ENCODE results near the gene NSMCE1. TPM values are rescaled to one million over a fixed set of nuclear protein-coding genes. Genes with fewer than 3 reads are reported as not detected.
"Not testable (repeated sequence)": the region's sequence is repeated elsewhere in the genome, so short reads cannot be mapped to it uniquely, and the experiment has no call there.

Gene NSMCE1
- total RNA-seq, 1 donor from 2014 or later: 21.2 TPM

DNA sequence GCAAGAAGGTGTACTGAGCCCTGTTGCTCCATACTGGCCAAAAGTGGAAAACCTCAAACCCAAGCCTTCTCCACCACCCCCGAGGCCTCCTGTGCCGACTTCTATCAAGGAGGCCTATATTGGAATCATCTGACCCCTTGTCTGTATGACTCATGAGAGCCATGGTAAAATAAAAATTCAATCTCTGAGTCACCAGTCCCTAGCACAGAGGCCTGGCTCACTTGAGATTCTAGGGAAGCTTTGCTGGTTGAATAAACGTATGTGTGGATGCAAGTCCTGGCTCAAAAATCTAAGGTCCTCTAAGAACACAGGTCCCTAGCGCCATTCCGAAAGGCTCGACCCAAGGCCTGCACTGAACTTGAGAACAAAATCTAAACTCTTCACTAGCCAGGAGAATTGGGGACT is 15.0 kb downstream of the NSMCE1 start:
- H3K27me3 Mint-ChIP-seq (ENCODE audit: low read depth): no peaks in the 10 kb centered on the region
- DNase-seq (ENCODE audit: low spot score): no peak
- H3K9me3 Mint-ChIP-seq (ENCODE audit: low read depth): no peaks in the 10 kb centered on the region
- TF ChIP-seq, protein P1, sequence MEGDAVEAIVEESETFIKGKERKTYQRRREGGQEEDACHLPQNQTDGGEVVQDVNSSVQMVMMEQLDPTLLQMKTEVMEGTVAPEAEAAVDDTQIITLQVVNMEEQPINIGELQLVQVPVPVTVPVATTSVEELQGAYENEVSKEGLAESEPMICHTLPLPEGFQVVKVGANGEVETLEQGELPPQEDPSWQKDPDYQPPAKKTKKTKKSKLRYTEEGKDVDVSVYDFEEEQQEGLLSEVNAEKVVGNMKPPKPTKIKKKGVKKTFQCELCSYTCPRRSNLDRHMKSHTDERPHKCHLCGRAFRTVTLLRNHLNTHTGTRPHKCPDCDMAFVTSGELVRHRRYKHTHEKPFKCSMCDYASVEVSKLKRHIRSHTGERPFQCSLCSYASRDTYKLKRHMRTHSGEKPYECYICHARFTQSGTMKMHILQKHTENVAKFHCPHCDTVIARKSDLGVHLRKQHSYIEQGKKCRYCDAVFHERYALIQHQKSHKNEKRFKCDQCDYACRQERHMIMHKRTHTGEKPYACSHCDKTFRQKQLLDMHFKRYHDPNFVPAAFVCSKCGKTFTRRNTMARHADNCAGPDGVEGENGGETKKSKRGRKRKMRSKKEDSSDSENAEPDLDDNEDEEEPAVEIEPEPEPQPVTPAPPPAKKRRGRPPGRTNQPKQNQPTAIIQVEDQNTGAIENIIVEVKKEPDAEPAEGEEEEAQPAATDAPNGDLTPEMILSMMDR (IDR thresholded peaks at IDR 0.05): no peak
- H3K4me1 Mint-ChIP-seq (ENCODE audit: low read depth): peaks cover 48% of the 10 kb centered on the region
- peak overlapping the region; percentile 92 for H3K27ac Mint-ChIP-seq (ENCODE audit: unreplicated experiment)
- no peak overlapping the region for H3K4me3 Mint-ChIP-seq (ENCODE audit: unreplicated experiment)
- H3K36me3 Mint-ChIP-seq (ENCODE audit: low read depth): peaks cover 4% of the 10 kb centered on the region

DNA sequence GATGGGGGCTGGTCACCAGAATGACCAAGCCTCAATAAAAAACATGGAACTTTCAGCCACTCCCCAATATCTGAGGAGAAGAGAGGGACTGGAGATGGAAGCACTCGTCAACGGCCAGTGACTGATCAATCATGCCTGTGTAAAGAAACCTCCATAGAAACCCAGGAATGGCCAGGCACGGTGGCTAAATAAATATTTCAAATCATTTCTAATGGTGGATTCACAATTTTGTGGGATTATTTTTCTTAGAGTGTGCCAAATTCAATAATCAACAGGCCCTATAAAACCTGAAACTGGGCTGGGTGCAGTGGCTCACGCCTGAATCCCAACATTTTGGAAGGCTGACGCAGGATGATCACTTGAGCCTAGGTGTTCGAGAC is 16.4 kb downstream of the NSMCE1 start:
- DNase-seq (ENCODE audit: low spot score): no peak
- TF ChIP-seq, protein P1 (IDR thresholded peaks at IDR 0.05): no peak
- Mint-ChIP-seq H3K27me3 (ENCODE audit: low read depth) (no peaks in the 10 kb centered on the region), H3K27ac (ENCODE audit: unreplicated experiment) (no peak overlapping the region), H3K4me3 (ENCODE audit: unreplicated experiment) (no peak overlapping the region), H3K36me3 (ENCODE audit: low read depth) (peaks cover 4% of the 10 kb centered on the region), H3K4me1 (ENCODE audit: low read depth) (peaks cover 50% of the 10 kb centered on the region), H3K9me3 (ENCODE audit: low read depth) (no peaks in the 10 kb centered on the region)

DNA sequence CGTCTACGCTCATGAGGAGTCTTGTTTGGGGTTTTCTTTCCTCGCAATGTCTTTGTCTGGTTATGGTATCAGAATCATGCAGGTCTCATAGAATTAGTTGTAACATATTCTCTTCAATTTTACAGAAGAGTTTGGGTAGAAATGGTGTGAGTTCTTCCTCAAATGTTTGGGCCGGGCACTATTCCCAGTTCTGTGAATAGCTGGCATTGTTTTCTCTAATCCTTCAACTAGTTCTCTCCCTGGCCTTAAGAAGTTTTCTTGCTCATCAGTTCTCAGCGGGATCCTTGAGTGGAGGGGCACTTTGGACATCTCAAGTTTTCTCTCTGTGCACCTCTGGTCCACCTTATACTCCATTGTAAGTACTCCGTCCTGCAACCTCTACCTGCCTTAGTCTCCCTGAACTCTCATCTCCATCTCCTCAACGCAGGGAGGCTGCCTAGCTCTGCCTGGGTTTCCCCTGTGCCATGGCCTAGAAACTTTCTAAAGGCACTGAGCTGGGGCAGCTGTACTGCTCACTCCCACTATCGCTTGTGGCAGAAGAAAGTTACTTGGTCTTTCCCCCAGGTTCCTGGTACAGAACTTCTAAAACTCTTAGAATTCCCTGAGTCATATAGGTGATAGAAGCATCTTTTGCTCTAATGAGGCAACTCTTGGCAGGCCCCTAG is 16.9 kb downstream of the NSMCE1 start:
- Mint-ChIP-seq H3K9me3 (ENCODE audit: low read depth) (no peaks in the 10 kb centered on the region), H3K27ac (ENCODE audit: unreplicated experiment) (peak overlapping the region; percentile 53), H3K36me3 (ENCODE audit: low read depth) (peaks cover 3% of the 10 kb centered on the region), H3K4me3 (ENCODE audit: unreplicated experiment) (no peak overlapping the region), H3K27me3 (ENCODE audit: low read depth) (no peaks in the 10 kb centered on the region), H3K4me1 (ENCODE audit: low read depth) (peaks cover 50% of the 10 kb centered on the region)
- DNase-seq (ENCODE audit: low spot score): no peak
- TF ChIP-seq, protein P1 (IDR thresholded peaks at IDR 0.05): no peak

DNA sequence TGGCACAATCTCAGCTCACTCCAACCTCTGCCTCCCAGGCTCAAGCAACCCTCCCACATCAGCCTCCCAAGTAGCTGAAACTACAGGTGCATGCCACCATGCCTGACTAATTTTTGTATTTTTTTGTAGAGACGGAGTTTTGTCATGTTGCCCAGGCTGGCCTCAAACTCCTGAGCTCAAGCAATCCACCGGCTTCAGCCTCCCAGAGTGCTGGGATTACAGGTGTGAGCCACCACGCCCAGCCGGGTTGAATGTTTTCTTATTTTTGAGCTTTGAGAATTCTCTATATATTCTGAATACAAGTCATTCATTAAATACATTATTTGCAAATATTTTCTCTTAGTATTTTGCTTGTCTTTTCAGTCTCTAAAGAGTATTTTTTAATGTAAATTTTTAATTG is 19.7 kb downstream of the NSMCE1 start:
- H3K4me3 Mint-ChIP-seq (ENCODE audit: unreplicated experiment); DNase-seq (ENCODE audit: low spot score); H3K27me3 Mint-ChIP-seq (ENCODE audit: low read depth); H3K36me3 Mint-ChIP-seq (ENCODE audit: low read depth); H3K27ac Mint-ChIP-seq (ENCODE audit: unreplicated experiment); H3K9me3 Mint-ChIP-seq (ENCODE audit: low read depth): not testable (repeated sequence)
- peaks cover 62% of the 10 kb centered on the region for H3K4me1 Mint-ChIP-seq (ENCODE audit: low read depth)

DNA sequence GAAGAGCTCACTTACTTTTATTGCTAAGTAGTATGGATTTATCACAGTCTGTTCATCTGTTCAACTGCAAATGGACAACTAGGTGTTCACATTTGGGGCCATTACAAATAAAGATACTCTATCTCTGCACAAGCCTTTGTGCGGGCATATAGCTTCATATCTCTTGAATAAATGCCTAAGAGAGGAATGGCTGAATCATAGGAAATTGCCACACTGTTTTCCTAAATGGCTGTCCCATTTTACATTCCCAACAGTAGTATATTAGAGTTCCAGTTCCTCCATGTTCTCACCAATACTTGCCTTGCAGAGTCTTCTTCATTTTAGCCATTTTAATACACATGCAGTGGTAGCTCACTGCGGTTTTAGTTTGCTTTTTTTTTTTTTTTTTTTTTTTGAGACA is 20.5 kb downstream of the NSMCE1 start:
- Mint-ChIP-seq H3K27ac (ENCODE audit: unreplicated experiment) (no peak overlapping the region), H3K36me3 (ENCODE audit: low read depth) (no peaks in the 10 kb centered on the region), H3K27me3 (ENCODE audit: low read depth) (no peaks in the 10 kb centered on the region), H3K9me3 (ENCODE audit: low read depth) (no peaks in the 10 kb centered on the region), H3K4me1 (ENCODE audit: low read depth) (peaks cover 62% of the 10 kb centered on the region), H3K4me3 (ENCODE audit: unreplicated experiment) (no peak overlapping the region)
- no peak for DNase-seq (ENCODE audit: low spot score)
- TF ChIP-seq, protein P1 (IDR thresholded peaks at IDR 0.05): no peak

DNA sequence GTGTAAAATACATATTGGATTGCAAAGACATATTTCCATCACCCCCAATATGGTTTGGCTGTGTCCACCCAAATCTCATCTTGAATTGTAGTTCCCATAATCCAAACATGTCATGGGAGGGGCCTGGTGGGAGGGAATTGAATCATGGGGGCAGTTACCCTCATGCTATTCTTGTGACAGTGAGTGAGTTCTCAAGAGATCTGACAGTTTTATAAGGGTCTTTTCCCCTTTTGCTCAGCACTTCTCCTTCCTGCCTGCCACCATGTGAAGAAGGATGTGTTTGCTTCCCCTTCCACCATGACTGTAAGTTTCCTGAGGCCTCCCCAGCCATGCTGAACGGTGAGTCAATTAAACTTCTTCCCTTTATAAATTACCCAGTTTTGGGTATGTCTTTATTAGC is 21.5 kb downstream of the NSMCE1 start:
- H3K27ac Mint-ChIP-seq (ENCODE audit: unreplicated experiment): not testable (repeated sequence)

More for the DNA sequence above, 21.5 kb downstream of the NSMCE1 start:
- H3K27me3 Mint-ChIP-seq (ENCODE audit: low read depth); H3K36me3 Mint-ChIP-seq (ENCODE audit: low read depth); H3K9me3 Mint-ChIP-seq (ENCODE audit: low read depth); H3K4me3 Mint-ChIP-seq (ENCODE audit: unreplicated experiment); DNase-seq (ENCODE audit: low spot score): not testable (repeated sequence)
- H3K4me1 Mint-ChIP-seq (ENCODE audit: low read depth): peaks cover 65% of the 10 kb centered on the region
